ENCODE results near the gene TUBA1B. TPM values are rescaled to one million over a fixed set of nuclear protein-coding genes. Genes with fewer than 3 reads are reported as not detected.

TUBA1B gene
- total and polyA plus RNA-seq, 2 of the 13 experiments (the other 11 are each of a cell fraction or from before 2014, with no cell fraction given), result 1,275 to 1,353 TPM

- TF ChIP-seq NFE2L1 (CRISPR knock-in tag; IDR thresholded peaks at IDR 0.05; ENCODE audit: borderline replicate concordance), result peak; percentile 34; the same call in 1 of the 2 replicates
- TF ChIP-seq ASH2L (IDR thresholded peaks at IDR 0.05; ENCODE audit: insufficient read length, low read depth, low read length), result peak; percentile 53
- TF ChIP-seq HOXD1 (CRISPR knock-in tag; IDR thresholded peaks at IDR 0.05), result no peak
- no peak for TF ChIP-seq ZSCAN30 (CRISPR knock-in tag; IDR thresholded peaks at IDR 0.05)
- TF ChIP-seq, protein P1, sequence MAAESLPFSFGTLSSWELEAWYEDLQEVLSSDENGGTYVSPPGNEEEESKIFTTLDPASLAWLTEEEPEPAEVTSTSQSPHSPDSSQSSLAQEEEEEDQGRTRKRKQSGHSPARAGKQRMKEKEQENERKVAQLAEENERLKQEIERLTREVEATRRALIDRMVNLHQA (CRISPR knock-in tag; IDR thresholded peaks at IDR 0.05), result no peak
- no peak for TF ChIP-seq ZNF646 (CRISPR knock-in tag; IDR thresholded peaks at IDR 0.05)
- TF ChIP-seq HNRNPK (IDR thresholded peaks at IDR 0.05; ENCODE audit: low read depth, low read length, poor library complexity, severe bottlenecking), result no peak
- peak; percentile 72; the same call in 1 of the 2 replicates for TF ChIP-seq ZFP90 (CRISPR knock-in tag; IDR thresholded peaks at IDR 0.05; ENCODE audit: borderline replicate concordance)
- TF ChIP-seq, protein P2, sequence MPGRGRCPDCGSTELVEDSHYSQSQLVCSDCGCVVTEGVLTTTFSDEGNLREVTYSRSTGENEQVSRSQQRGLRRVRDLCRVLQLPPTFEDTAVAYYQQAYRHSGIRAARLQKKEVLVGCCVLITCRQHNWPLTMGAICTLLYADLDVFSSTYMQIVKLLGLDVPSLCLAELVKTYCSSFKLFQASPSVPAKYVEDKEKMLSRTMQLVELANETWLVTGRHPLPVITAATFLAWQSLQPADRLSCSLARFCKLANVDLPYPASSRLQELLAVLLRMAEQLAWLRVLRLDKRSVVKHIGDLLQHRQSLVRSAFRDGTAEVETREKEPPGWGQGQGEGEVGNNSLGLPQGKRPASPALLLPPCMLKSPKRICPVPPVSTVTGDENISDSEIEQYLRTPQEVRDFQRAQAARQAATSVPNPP (CRISPR knock-in tag; IDR thresholded peaks at IDR 0.05), result no peak
- no peak for TF ChIP-seq SPEN (CRISPR knock-in tag; IDR thresholded peaks at IDR 0.05; ENCODE audit: low read depth)
- no peak for TF ChIP-seq MZF1 (CRISPR knock-in tag; IDR thresholded peaks at IDR 0.05; ENCODE audit: borderline replicate concordance)
- TF ChIP-seq RFX5 (IDR thresholded peaks at IDR 0.05; ENCODE audit: low read depth, low read length), result no peak
- TF ChIP-seq KDM6A (CRISPR knock-in tag; IDR thresholded peaks at IDR 0.05; ENCODE audit: low read depth), result no peak
Observed at GRCh38 chr12:49110464-49111155, 20.6 kb downstream of the TUBA1B start, which contains the start of gene LMBR1L (continued).
